NCI-H345 treated with DMSO at 0.1 percent for 48 hours (cell line): ENCODE results near the gene TBC1D22A.
"Not testable (repeated sequence)": the region's sequence is repeated elsewhere in the genome, so short reads cannot be mapped to it uniquely, and the experiment has no call there.

Experiments
- DNase-seq: peaks from one replicate; lab custom pipeline; 2025; ENCODE audit not compliant: unreplicated experiment; lab: John Stamatoyannopoulos, UW

Gene TBC1D22A

DNA sequence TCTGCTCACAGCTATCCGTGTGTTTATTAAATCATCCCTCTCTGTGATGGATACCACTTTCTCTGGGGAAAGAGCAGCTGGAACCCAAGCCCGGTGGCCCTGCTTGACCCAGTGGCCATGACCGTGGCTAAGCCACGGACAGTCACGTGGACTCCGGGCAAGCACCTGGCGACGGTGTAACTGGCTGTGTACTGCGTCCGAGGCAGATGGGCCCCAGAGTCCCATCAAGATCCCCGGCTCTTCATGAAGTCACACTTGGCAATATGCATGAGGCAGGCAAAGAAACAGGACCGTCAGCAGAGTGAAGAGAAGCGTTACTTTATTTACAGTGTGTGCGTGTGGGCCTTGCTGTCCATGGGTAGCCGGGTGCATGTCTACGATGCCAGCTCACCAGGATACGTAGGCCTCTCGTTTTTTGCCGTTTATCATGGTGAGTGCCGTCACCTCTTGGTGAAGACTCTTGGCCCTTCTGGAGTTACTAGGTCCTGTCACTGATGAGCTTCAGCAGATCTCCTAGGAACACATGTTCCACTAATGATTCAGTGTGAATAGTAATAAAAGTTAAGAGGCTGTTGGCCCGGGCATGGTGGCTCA, 366.3 kb downstream of the TBC1D22A start:
- no peak for DNase-seq

DNA sequence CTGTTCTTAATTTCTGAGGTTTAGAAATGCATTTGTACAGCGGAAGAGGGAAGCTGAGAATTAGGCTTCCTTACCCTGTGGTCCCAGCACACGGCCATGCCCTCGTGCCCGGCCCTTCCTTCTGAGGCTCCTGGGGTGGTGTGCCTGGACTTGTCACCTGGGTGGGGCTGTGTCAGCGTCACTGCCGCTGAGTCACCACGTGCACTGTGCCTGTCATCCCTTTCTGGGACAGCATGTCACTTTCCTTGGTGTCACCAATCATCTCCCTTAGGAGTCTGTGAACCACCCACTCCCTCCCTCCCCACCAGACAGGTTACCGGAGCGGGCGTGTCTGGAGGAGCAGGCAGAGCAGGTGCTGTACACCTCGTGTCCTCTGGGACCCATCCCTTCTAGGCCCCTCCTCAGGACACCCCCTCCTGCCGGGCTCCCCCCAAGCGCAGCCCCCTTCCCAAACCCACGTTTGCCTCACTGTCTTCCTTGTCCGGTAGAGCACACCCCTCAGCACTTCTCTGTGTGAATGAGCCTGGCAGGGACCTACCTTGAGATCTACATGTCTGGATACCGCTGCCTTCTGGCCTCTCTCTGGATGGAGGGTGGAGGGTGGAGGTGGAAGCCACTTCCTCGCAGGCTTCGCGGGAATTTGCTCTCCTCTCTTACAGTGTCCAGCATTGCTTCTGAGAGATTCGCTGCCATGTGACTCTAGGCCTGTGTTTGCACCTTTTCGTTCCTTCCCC, 367.6 kb downstream of the TBC1D22A start:
- DNase-seq, result no peak

DNA sequence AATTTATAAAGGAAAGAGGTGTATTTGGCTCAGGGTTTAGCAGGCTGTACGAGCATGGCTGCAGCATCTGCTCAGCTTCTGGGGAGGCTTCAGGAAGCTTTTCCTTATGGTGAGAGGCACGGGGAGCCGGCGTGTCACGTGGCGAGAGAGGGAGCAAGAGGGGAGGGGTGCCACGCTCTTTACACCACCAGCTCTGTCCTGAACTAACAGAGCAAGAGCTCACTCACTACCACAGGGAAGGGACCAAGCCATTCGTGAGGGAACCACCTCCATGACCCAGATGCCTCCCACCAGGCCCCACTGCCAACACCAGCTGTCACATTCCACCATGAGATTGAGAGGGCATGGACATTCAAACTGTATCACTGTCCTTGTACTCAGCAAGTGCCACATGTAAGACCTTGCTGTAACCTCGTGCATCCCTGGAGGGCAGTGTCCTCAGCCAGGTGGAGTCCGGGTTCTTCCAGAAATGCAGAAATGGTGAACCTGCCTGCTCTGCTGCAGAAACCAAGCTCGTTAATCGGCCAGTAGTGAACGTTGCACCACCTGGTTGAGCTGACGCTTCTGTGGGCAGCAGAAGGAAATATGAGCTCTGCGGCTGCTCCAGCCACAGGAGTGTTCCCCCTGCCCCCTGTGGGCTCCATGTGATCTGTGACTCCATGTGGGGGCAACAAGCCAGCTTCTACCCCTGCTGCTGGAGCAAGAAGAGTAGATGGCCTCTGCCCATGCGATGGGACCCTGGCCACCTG, 368.6 kb downstream of the TBC1D22A start:
- DNase-seq, result no peak

DNA sequence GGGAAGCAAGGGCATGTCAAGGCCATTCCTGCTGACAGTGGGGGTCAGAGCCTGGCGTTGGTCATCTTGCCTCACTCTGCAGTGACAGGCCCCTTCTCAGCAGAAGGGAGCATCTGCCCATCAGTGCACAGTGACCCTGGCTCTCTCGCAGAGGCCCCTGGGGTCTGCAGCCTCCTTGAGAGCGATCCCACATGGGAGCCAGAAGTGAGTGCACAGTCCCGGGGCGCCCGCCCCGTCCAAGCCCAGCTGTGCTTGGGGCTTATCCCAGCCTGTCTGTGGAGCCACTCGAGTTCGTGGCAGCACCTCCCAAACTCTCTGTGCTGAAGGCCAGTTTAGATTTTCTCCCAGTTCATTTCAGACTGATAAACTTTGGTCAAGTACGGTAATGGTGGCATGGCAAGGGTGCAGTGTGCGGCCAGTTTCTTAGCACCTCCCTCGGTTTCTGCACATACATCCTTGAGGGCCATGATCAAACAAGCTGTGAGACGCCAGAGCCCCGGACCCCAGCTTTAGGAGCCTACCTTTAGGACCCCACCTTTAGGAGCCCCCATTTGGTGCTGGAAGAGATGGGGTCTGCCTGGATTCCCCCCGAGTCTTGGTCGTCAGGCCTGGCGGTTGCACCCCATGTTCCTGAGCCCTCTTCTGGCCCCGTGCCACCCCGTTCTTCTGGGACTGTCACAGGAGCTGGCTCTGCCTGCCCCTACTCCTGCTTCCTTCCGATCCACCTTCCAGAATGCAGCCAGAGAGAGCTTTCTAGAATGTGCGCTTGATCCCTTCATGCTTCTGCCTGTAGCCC, 369.4 kb downstream of the TBC1D22A start:
- no peak for DNase-seq

DNA sequence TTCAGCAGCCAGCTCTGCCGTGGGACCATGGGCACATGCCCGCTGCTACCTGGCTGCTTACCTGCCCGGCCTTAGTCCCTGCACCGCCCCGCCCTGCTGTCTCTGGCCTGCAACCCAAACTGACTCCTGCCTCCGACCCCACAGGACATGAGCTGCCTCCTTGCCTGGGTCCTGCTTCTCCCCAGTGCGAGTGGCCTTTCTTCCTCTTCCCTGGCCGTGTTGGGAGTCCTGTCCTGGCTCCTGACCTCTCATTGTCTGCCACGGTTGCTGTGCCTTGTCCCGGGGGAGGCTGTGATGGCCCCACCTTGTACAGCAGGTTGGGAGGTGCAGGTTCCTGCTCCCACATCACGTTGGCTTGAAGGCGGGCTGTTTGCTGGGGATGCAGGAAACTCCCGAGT, 370.0 kb downstream of the TBC1D22A start:
- no peak for DNase-seq

DNA sequence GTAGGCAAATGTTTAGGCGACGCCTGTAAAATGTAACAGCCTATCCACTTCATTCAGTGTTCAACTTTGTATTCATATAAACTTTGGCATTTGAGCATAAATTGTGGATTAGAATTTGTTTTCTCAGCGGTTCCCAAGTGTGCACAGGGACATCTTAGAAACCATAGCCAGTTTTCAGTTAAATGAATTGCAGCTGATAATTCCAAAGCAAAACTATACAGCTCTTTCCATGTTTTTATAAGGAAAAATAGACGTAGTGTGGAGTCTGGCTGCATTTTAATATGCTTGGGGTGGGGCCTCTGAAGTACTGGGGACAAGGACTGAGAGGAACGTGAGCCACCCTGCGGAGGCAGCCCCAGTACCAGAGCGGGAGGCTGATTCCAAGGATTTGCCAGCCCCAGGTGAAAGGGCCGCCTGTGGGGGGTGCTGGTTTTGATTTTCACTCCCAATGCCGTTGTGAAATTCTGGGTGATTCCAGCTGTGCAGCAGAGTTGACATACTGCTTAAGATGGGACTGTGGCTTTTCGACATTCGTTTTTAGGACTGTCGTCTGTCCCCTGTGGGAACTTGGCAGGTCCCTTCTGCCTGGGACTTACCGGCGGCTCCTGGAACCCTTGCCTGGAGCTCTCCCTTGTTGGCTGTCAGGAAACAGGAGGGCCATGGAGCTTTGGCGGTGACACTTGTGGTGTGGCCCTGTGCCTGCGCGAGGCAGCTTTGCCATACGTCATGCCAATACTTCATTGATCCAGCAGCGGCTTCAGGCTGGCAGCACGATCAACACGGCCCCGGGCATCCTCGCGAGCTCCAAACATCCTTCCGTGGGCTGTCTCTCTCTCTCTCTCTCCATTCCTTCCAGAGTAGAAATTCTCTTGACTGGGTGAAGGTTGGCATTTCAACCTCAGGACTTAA, 370.9 kb downstream of the TBC1D22A start:
- no peak for DNase-seq

DNA sequence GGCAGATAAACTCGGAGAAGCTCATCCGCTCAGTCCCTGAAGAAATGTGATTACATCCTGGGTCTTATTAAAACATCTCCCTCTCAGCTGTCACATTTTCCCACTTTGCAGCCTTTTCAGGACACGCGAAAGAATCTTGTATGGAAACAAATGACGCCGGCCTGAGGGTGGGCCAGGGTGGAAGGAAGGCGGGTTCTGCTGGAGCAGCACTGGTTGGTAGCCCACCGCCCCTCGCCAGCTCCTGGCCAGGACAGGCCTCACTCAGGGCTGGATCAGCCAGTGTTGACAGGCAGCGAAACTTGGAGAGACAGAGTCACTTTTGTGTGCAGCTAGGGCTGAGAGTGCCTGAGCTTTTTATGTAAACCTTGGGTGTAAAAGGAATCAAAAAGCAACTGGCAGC, 371.8 kb downstream of the TBC1D22A start:
- DNase-seq, result no peak

DNA sequence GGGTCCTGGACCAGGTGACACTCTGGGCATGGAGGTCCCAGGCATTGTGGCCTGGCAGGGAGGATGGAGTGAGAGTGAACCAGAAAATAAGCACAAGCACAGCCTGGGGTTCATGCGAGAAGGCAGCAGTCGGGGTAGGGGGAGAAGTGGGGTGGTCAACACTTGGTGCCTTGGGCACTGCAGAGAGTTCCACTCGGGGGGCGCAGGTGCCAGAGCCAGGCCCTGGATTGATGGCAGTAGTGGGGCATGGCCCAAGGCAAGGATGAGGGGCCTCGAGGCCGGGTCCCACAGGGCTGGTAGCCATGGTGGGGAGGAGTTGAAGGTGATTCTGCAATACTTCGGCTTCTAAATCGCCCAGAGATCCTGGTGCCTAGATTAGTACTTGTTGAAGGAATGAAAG, 372.9 kb downstream of the TBC1D22A start:
- DNase-seq, result no peak

DNA sequence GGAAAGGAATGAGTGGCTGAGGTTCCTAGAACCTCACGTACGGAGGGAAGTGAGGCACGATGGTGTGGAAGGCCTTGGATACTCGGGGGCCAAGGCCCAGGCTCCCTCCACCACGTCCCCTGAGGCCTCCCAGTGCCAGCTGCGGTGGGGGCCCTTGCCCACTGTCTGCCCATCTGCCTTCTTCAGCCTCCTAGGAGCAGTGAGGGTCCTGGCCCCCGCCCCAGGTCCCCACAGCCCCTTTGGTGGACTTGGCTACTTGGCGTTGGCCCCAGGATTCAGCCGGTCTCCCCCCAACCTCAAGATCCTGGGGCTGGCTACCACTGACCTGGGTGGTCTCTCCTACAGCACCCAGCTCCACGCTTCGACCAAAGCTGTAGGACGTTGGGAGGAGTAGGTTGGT, 373.6 kb downstream of the TBC1D22A start:
- no peak for DNase-seq

DNA sequence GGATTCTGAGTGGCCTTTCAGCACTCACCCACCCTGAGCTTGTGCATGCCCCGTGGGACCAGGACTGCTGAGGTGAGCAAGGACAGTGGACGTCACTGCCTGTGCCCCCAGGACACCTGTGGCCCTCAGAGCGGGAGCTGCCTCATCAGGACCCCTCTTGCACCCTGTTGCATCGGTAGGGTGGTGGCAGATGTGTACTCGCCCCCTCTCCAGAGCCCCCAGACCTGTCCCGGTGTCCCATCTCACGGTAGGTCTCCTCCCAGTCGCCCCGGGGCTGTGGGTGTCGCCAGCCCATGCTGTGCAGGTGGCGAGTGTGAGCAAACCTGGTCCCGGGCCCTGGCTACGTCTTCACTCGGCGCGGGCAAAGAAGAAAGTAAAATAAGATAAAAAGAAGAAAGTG, 374.2 kb downstream of the TBC1D22A start:
- no peak for DNase-seq

DNA sequence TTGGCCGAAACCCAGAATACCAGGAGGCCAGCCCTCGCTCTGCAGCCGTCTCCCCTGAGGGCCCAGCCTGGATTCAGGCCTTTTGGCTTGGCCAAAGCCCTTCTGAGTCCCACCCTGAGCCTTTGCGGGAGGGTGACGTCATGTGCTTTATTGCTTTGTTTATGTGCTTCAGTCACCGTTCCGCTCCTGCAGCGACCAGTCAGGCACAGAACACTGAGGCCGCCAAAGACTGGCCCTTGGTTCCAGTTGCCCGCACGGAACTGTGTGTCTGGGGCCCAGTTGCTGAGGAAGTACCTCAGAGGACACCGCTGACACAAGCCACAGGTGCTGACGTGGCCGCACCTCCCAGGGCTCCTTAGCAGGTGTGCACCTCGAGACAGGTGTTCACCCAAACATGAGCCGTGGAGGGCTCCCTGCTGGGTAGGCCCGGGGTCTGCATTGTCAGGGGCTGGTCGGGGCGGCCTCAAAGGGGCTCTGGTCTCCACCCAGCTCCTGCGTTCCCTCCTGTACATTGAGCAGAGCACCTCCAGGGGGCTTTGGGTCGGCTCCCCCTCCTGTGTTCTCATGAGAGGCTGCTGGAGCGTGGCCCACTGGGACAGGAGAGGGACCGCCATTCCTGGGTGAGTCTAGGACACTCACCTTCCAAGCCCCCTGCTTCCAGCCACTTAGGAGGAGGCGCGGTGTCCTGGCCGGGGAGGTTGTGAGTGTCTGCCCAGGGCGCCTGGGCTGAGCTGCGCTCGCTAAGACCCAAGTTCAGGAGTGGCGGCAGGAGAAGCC, 376.8 kb downstream of the TBC1D22A start:
- DNase-seq, result no peak

DNA sequence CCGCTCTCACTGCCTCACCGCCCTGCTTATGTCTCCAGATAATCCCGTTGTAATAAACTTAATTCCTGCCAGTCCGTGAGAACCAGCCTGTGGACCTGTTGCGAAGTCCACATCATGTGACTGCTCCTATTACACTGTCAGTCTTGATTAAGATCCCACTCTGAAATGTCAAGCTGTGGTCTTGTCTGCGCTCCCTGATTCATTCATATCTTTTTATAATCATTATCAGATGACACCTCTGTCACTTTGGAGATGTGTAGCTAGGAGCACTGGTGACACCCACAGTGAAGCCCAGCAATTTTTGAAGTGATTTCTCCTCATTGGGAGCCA, 377.3 kb downstream of the TBC1D22A start:
- no peak for DNase-seq

DNA sequence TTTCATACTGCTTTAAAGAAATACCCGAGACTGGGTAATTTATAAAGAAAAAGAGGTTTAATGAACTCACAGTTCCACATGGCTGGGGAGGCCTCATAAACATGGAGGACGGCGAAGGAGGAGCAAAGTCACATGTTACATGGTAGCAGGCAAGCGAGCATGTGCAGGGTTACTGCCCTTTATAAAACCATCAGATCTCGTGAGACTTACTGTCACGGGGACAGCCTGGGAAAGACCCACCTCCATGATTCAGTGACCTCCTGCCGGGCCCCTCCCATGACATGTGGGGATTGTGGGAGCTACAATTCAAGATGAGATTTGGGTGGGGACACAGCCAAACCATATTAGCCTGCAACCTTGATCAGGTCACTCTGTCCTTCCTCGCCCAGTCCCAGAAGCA, 378.5 kb downstream of the TBC1D22A start:
- not testable (repeated sequence) for DNase-seq

DNA sequence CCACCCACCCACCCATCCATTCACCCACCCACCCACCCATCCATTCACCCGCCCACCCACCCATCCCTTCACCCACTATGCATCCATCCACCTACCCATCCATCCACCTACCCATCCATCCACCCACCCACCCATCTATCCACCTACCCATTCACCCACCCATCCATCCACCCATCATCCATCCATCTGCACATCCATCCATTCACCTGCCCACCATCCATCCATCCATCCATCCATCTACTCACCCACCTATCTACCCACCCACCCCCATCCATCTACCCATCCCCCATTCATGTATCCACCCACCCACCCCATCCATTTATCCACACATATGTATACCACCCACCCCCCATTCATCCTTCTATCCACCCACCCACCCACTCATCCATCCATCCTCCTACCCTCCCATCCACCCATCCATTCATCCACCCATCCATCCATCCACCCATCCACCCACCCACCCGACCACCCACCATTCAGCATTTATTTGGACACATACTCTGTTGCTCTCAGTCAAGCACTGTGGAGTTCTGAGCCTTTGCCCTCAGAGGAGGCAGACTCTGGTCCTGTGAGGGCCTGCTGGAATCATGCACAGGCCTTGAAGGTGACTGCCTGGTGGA, 380.1 kb downstream of the TBC1D22A start:
- no peak for DNase-seq

DNA sequence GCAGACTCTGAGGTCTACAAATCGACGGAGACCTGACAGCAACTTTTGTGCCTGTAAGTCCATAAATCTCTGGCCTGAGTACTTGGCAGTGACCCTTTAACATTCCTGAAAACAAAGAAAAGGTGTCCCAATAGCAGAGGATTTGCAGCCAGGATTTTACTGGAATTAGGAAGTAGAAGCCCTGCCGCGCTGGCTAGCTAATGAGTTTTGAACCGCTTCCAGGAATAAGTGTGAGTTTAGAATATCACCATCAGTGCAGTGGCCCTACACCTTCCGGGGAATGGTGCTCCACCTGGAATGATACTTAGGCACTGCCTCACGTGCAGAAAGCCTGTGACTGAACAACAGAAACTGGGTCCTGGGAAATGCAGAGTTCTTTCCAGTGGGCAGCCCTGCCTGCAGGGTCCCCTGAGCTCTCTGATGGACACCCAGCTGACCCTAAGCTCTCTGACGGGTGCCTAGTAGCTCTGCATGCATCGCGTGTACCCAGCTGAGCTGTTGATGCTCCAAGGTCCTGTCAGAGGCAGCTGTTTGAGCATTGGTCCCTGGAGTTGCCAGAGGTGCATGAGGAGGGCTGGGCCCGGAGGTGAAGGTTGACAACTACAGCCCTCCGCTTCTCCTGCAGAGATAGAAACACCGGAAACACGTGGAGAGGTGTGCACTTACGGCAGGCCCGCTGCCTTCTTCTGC, 380.9 kb downstream of the TBC1D22A start:
- no peak for DNase-seq

DNA sequence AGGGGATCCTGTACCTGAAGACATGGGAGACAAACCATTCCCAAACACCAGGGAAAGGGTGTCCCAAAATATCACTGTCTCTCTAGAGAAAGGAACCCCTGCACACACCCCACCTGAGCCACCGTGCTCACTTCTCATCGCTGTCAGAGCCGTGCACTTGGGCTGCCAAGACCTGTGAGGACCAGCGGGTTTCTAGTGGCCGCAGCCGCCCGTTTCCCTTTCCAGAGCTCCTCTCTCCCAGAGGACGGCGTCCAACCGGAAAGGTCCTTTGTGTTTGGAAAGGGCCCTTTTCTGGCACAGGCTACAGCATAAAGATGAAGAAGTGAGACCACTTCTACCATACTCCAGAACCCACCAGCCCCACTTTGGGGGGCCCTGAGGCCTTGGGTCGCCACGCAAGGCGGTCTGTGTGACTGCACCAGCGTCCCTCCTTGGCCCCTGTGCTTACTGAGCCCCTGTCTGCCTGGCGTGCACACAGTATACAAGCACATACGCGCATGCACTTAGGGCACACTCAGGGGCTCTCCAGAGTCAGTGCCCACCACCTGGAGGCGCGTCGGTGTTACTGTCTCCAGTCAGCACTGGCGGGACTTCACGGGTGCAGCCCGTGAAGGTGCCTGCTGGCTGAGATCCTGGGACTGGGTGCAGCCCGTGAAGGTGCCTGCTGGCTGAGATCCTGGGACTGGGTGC, 381.8 kb downstream of the TBC1D22A start:
- no peak for DNase-seq

DNA sequence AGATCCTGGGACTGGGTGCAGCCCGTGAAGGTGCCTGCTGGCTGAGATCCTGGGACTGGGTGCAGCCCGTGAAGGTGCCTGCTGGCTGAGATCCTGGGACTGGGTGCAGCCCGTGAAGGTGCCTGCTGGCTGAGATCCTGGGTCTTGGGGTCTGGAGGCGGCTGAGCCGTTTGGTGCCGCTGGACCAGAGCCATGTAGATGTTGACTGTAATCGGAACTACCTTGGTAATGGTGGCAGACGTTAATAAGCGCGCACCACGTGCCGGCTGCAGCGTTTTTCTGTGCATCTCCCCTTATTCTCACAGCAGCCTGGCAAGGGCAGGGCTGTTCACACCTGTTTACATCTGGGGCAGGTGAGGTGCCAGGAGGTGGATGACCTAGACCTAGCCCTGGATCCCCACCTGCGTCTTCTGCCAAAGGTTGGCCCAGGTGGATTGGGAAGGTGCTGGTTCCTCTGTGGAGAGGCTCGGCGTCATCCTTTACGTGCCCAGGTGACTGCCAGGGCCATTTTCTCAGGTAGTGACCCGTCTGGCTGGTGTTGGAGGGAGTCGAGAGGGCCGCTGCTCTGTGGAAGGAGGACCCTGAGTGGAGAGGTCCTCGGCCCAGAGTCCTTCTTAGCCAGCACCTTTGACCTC, 382.5 kb downstream of the TBC1D22A start:
- no peak for DNase-seq

DNA sequence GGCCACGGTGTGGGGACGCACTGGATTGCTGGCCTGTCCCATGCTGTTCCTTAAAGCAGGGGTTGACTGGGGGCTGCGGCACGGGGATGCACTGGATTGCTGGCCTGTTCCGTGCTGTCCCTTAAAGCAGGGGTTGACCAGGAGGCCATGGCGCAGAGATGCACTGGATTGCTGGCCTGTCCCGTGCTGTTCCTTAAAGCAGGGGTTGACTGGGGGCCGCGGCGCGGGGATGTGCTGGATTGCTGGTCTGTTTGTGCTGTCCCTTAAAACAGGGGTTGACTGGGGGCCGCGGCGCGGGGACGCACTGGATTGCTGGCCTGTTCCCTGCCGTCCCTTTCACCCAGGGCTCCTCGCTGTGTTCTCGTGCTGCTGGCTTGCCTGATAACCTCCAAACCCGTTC, 383.4 kb downstream of the TBC1D22A start:
- DNase-seq, result no peak
